H1 (cell line): ENCODE results near the gene PRICKLE2. TPM values are rescaled to one million over a fixed set of nuclear protein-coding genes. Genes with fewer than 3 reads are reported as not detected.

Source experiments
- CTCF ChIA-PET: fragments of 300-600 bp; sonication (Branson Sonifier 250); formaldehyde crosslinking; loops from one replicate; lab custom pipeline; 2021; ENCODE audit not compliant: partially characterized antibody; lab: Charles Lee
- POLR2A ChIA-PET: fragments of 300-600 bp; sonication (Branson Sonifier 250); formaldehyde crosslinking; loops from one replicate; lab custom pipeline; 2021; ENCODE audit warnings: inconsistent platforms; ENCODE audit not compliant: partially characterized antibody; lab: Charles Lee
- DNase-seq, 2 experiments: peaks; one replicate each; pipeline versions ENCODE4 v3.0.0 to v3.0.0-alpha.2; 2010 to 2022; ENCODE audit warnings: low spot score in 2 of 2, low read depth in 1 of 2, mixed read lengths in 1 of 2
- FAIRE-seq: peaks from 2 replicates; lab custom pipeline; 2011; peaks lifted over from hg19 to GRCh38; lab: Jason Lieb, UNC
- H2AFZ ChIP-seq: 2 replicates; pipeline ENCODE4 v1.8.1; 2012; ENCODE audit warnings: low read length, inconsistent platforms
- H2AK5ac ChIP-seq: 2 replicates; pipeline ENCODE4 v1.6.1; 2013; ENCODE audit warnings: low read depth, low read length
- H2BK120ac ChIP-seq: replicated peaks from 2 replicates; pipeline ENCODE3; 2013; ENCODE audit warnings: low read depth, low read length, inconsistent platforms
- H2BK12ac ChIP-seq: 2 replicates; pipeline ENCODE4 v1.6.1; 2013; ENCODE audit warnings: low read depth, low read length
- H2BK15ac ChIP-seq: 2 replicates; pipeline ENCODE4 v1.6.1; 2013; ENCODE audit warnings: low read length
- H2BK20ac ChIP-seq: 2 replicates; pipeline ENCODE4 v1.6.1; 2013; ENCODE audit warnings: low read length
- H2BK5ac ChIP-seq: 2 replicates; pipeline ENCODE4 v1.6.1; 2013; ENCODE audit warnings: low read depth, low read length
- H3K14ac ChIP-seq: 2 replicates; pipeline ENCODE4 v1.6.1; 2013; ENCODE audit warnings: inconsistent platforms; ENCODE audit not compliant: insufficient read length
- H3K18ac ChIP-seq: 2 replicates; pipeline ENCODE4 v1.6.1; 2013; ENCODE audit warnings: low read length; ENCODE audit errors: extremely low read depth
- H3K23ac ChIP-seq: 2 replicates; pipeline ENCODE4 v1.6.1; 2013; ENCODE audit warnings: inconsistent platforms; ENCODE audit not compliant: insufficient read length
- H3K23me2 ChIP-seq: 2 replicates; pipeline ENCODE4 v1.6.1; 2013; ENCODE audit warnings: low read depth, low read length
- H3K27ac ChIP-seq: 2 replicates; pipeline ENCODE4 v1.6.1; 2011; ENCODE audit warnings: low read depth, low read length, inconsistent platforms
- H3K27me3 ChIP-seq, 4 experiments: replicated peaks in 1 of 4; 1 replicate in 1 of 4; 2 replicates in 3 of 4; pipeline versions ENCODE4 v1.6.1 to v1.8.1; 2011 to 2013; ENCODE audit warnings: low read length in 3 of 4, mild to moderate bottlenecking in 3 of 4, inconsistent platforms in 2 of 4, mixed read lengths in 2 of 4, moderate library complexity in 1 of 4; ENCODE audit not compliant: control insufficient read depth in 3 of 4, insufficient read depth in 3 of 4; ENCODE audit errors: extremely low read depth in 1 of 4
- H3K36me3 ChIP-seq, 4 experiments: 2 replicates each; pipeline versions ENCODE4 v1.6.1 to v1.8.1; 2011 to 2013; ENCODE audit warnings: mild to moderate bottlenecking in 4 of 4, low read length in 3 of 4, moderate library complexity in 2 of 4, control low read depth in 1 of 4, inconsistent platforms in 1 of 4; ENCODE audit not compliant: insufficient read depth in 4 of 4, control insufficient read depth in 2 of 4
- H3K4ac ChIP-seq: replicated peaks from 2 replicates; pipeline ENCODE3; 2013; ENCODE audit warnings: low read length, low read depth, mixed read lengths, inconsistent platforms; ENCODE audit not compliant: insufficient read length
- H3K4me1 ChIP-seq, 4 experiments: replicated peaks in 1 of 4; 1 replicate in 1 of 4; 2 replicates in 3 of 4; pipeline versions ENCODE4 v1.6.1 to v1.8.1; 2011 to 2013; ENCODE audit warnings: low read length in 3 of 4, inconsistent platforms in 2 of 4, mixed read lengths in 1 of 4; ENCODE audit not compliant: insufficient read depth in 4 of 4, control insufficient read depth in 3 of 4
- H3K4me2 ChIP-seq, 2 experiments: 2 replicates each; pipeline versions ENCODE4 v1.6.1 to v1.8.1; 2011 to 2013; ENCODE audit warnings: low read depth in 2 of 2, low read length in 2 of 2, control low read depth in 1 of 2, inconsistent platforms in 1 of 2, mild to moderate bottlenecking in 1 of 2; ENCODE audit not compliant: insufficient read depth in 1 of 2
- H3K4me3 ChIP-seq, 4 experiments: fragments of 200-600, 300-600 bp in 1 of 4; sonication (generic), shearing (Covaris generic), sonication (Bioruptor Twin) in 1 of 4; 2 replicates each; pipeline versions ENCODE4 v1.5.1 to v1.8.1; 2011 to 2016; ENCODE audit warnings: low read length in 4 of 4, low read depth in 3 of 4, control low read depth in 2 of 4, inconsistent platforms in 2 of 4, mild to moderate bottlenecking in 2 of 4, mixed read lengths in 1 of 4, moderate library complexity in 1 of 4; ENCODE audit not compliant: insufficient read depth in 2 of 4; ENCODE audit errors: extremely low read depth in 1 of 4
- H3K56ac ChIP-seq: replicated peaks from 2 replicates; pipeline ENCODE3; 2013; ENCODE audit warnings: low read depth, mild to moderate bottlenecking, mixed read lengths, low read length, inconsistent platforms; ENCODE audit not compliant: insufficient read length
- H3K79me1 ChIP-seq: 2 replicates; pipeline ENCODE4 v1.6.1; 2013; ENCODE audit warnings: low read depth, low read length, control low read depth
- H3K79me2 ChIP-seq, 2 experiments: 2 replicates each; pipeline versions ENCODE4 v1.6.1 to v1.8.1; 2012 to 2013; ENCODE audit warnings: low read length in 2 of 2, mild to moderate bottlenecking in 2 of 2, inconsistent platforms in 1 of 2; ENCODE audit not compliant: insufficient read depth in 2 of 2, control insufficient read depth in 1 of 2
- H3K9ac ChIP-seq, 4 experiments: replicated peaks in 1 of 4; 1 replicate in 1 of 4; 2 replicates in 3 of 4; pipeline versions ENCODE4 v1.6.1 to v1.8.1; 2011 to 2013; ENCODE audit warnings: low read depth in 3 of 4, low read length in 3 of 4, control low read depth in 2 of 4, mild to moderate bottlenecking in 2 of 4, moderate library complexity in 2 of 4, inconsistent platforms in 1 of 4; ENCODE audit errors: extremely low read depth in 1 of 4
- H3K9me3 ChIP-seq, 2 experiments: 2 replicates each; pipeline versions ENCODE4 v1.6.1 to v1.8.1; 2012 to 2013; ENCODE audit warnings: mild to moderate bottlenecking in 2 of 2, moderate library complexity in 2 of 2, control low read depth in 1 of 2, inconsistent platforms in 1 of 2, low read depth in 1 of 2, low read length in 1 of 2, mixed read lengths in 1 of 2; ENCODE audit not compliant: insufficient read depth in 2 of 2
- H4K20me1 ChIP-seq, 2 experiments: replicated peaks in 1 of 2; 2 replicates each; pipeline versions ENCODE3 to v1.8.1; 2011 to 2013; ENCODE audit warnings: inconsistent platforms in 2 of 2, low read length in 2 of 2, mild to moderate bottlenecking in 1 of 2; ENCODE audit not compliant: insufficient read depth in 2 of 2, control insufficient read depth in 1 of 2
- H4K5ac ChIP-seq: 2 replicates; pipeline ENCODE4 v1.6.1; 2013; ENCODE audit warnings: low read length, low read depth, mixed read lengths, inconsistent platforms; ENCODE audit not compliant: insufficient read length
- H4K8ac ChIP-seq: 2 replicates; pipeline ENCODE4 v1.8.0; 2013; ENCODE audit warnings: mild to moderate bottlenecking, moderate library complexity, low read length, inconsistent platforms; ENCODE audit not compliant: insufficient read depth; ENCODE audit errors: extremely low read depth
- H4K91ac ChIP-seq: replicated peaks from 2 replicates; pipeline ENCODE3; 2013; ENCODE audit warnings: low read length, mixed read lengths, inconsistent platforms; ENCODE audit not compliant: insufficient read length
- EP300 ChIP-seq, 2 experiments: IDR thresholded peaks; 1 replicate in 1 of 2; 2 replicates in 1 of 2; pipeline ENCODE4 v1.6.1; 2011 to 2012; ENCODE audit warnings: low read depth in 2 of 2, low read length in 2 of 2, mild to moderate bottlenecking in 2 of 2, borderline replicate concordance in 1 of 2, inconsistent platforms in 1 of 2, moderate library complexity in 1 of 2
- GTF2F1 ChIP-seq: IDR thresholded peaks from 2 replicates; pipeline ENCODE4 v1.6.1; 2012; ENCODE audit warnings: low read depth, low read length, improper control_type of control experiment, borderline replicate concordance
- HDAC2 ChIP-seq, 2 experiments: fragments of 300-600 bp in 1 of 2; sonication (generic) in 1 of 2; IDR thresholded peaks; 2 replicates each; pipeline ENCODE4 v1.6.1; 2011 to 2012; ENCODE audit warnings: low read depth in 2 of 2, low read length in 2 of 2, mild to moderate bottlenecking in 2 of 2, moderate library complexity in 2 of 2, borderline replicate concordance in 1 of 2, inconsistent platforms in 1 of 2
- KDM5A ChIP-seq: fragments of 200-600 bp; IDR thresholded peaks from 2 replicates; pipeline ENCODE4 v1.7.1; 2012; ENCODE audit warnings: mild to moderate bottlenecking, low read length, inconsistent platforms, mixed read lengths
- POLR2AphosphoS5 ChIP-seq: IDR thresholded peaks from 2 replicates; pipeline ENCODE4 v1.6.1; 2011; ENCODE audit warnings: low read depth, low read length
- SUZ12 ChIP-seq: fragments of 200-600 bp; sonication (generic); IDR thresholded peaks from 2 replicates; pipeline ENCODE4 v1.6.1; 2012; ENCODE audit warnings: mild to moderate bottlenecking, inconsistent platforms, low read length, moderate library complexity, mixed read lengths
- TAF1 ChIP-seq: IDR thresholded peaks from 2 replicates; pipeline ENCODE4 v1.6.1; 2011; ENCODE audit warnings: mild to moderate bottlenecking, low read depth, low read length
- WGBS, 2 experiments: shearing (Covaris generic) in 1 of 2; methylation state at CpG; one replicate each; pipeline versions ENCODE4 v1.1.6 to v1.1.7; 2013 to 2015; ENCODE audit warnings: low lambda C conversion rate in 2 of 2, mixed read lengths in 2 of 2, inconsistent platforms in 1 of 2, low coverage in 1 of 2, missing lambda C conversion rate in 1 of 2; ENCODE audit not compliant: insufficient replicate concordance in 2 of 2, insufficient coverage in 1 of 2, insufficient read length in 1 of 2; ENCODE audit errors: extremely low coverage in 1 of 2, missing lambda C conversion rate in 1 of 2; 5-methylcytosine and 5-hydroxymethylcytosine counted together
- polyA plus RNA-seq, 7 experiments: library from polyadenylated mRNA; depleted of rRNA in 3 of 7; stranded (reverse) in 5 of 7; unstranded in 2 of 7; fragments of >200 nt in 5 of 7; fragments of 200-250 nt in 2 of 7; gene quantifications; 1 replicate in 5 of 7; 2 replicates in 1 of 7; 4 replicates in 1 of 7; pipeline versions ENCODE4 v1.2.1 to v1.2.3, GENCODE V29; 2011 to 2013; ENCODE audit warnings: missing spikeins in 2 of 7, mixed read lengths in 2 of 7
- total RNA-seq: library from RNA; stranded (reverse); fragmentation: NEBNext Ultra II Directional; extraction: Animal tissue kit (Norgen Biotek cat#: 25700); gene quantifications from 2 replicates; pipeline ENCODE4 v1.2.1, GENCODE V29; 2021

The PRICKLE2 gene
- total and polyA plus RNA-seq, 2 of the 8 experiments (the other 6 are each of a cell fraction or from before 2014, with no cell fraction given), result 2.9 to 8.0 TPM

GRCh38 chr3:64228110-64228509, 2.8 kb upstream of the PRICKLE2 start:
- WGBS, 2 experiments, result 73% methylated on average over 1 of the region's 1 CpG; no CpG with 5 or more reads in 1 of the 2 experiments
- no peak for FAIRE-seq
- H2BK20ac ChIP-seq, result no peak overlapping the region
- H3K9ac ChIP-seq, result no peak overlapping the region
- no peak for DNase-seq
- H4K5ac ChIP-seq, result no peak overlapping the region
- no peak overlapping the region for H2AK5ac ChIP-seq
- no peak overlapping the region for H3K14ac ChIP-seq
- no peaks in the 10 kb centered on the region; the same call in 1 of the 2 replicates for H3K79me1 ChIP-seq
- no peak overlapping the region for H2BK12ac ChIP-seq
- no peak overlapping the region for H3K18ac ChIP-seq
- no peak overlapping the region for H3K4me2 ChIP-seq
- no peaks in the 10 kb centered on the region for H3K9me3 ChIP-seq
- H3K56ac ChIP-seq, result no peak overlapping the region
- no peak overlapping the region for H3K27ac ChIP-seq
- ChIA-PET POLR2A (interaction anchor here (1.0 to 1.7 kb wide), 2 partner anchors 11 to 242 kb away, joined by 3 to 5 read pairs; no protein-coding TSS in a partner anchor), CTCF (interaction anchor here (4.5 kb wide), 1 partner anchor 14 kb away, joined by 23 read pairs; no protein-coding TSS in a partner anchor)
- H4K20me1 ChIP-seq, result peaks cover 0 to under 1% of the 10 kb centered on the region in 2 experiments
- H3K23me2 ChIP-seq, result peaks cover 2% of the 10 kb centered on the region; the same call in 1 of the 2 replicates
- no peak overlapping the region for H2AFZ ChIP-seq
- H2BK5ac ChIP-seq, result no peak overlapping the region
- H3K4me1 ChIP-seq, result peaks cover 3 to 12% (median 10%) of the 10 kb centered on the region in 4 experiments; a peak in 6 of 7 replicates
- H4K8ac ChIP-seq, result no peak overlapping the region
- H4K91ac ChIP-seq, result no peak overlapping the region
- no peaks in the 10 kb centered on the region for H3K36me3 ChIP-seq
- H2BK15ac ChIP-seq, result no peak overlapping the region
- no peak overlapping the region for H3K4me3 ChIP-seq
- H3K27me3 ChIP-seq, result no peaks in the 10 kb centered on the region
- H2BK120ac ChIP-seq, result no peak overlapping the region
- no peak overlapping the region for H3K4ac ChIP-seq
- H3K23ac ChIP-seq, result no peak overlapping the region
- H3K79me2 ChIP-seq, result no peaks in the 10 kb centered on the region
- TF ChIP-seq TAF1 (no peak), SUZ12 (no peak), KDM5A (no peak), POLR2AphosphoS5 (no peak), EP300 (IDR thresholded peaks at IDR 0.05; ENCODE audit: borderline replicate concordance in 1 of 2, low read depth in 2 of 2, low read length in 2 of 2) (no peak), GTF2F1 (no peak), HDAC2 (IDR thresholded peaks at IDR 0.05; ENCODE audit: borderline replicate concordance in 1 of 2, low read depth in 2 of 2, low read length in 2 of 2) (no peak)
